ENCODE data around the gene PSEN1. TPM values are rescaled to one million over a fixed set of nuclear protein-coding genes. Genes with fewer than 3 reads are reported as not detected.

Gene PSEN1
- polyA plus RNA-seq, 4 donors = 24.4 to 138 (median 35.4) TPM

DNA sequence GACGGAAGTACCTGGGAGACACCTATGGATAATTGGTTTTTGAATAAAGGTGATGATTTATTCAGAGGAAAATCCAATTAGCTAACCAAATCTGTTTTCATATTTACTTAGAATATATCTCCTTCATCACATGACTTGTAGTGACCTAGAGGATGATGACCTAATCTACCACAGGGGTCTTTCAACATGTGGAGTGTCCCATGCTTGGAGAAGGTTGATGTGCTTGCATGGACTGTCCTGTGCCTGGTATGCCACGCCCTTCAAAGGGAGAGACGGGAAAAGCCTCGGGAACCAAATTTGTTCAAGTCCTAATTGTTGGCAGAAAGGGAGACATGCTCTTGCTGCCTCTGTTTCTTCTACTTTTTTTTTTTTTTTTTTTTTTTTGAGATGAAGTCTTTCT lies 89.2 kb downstream of the PSEN1 start:
- H3K27me3 ChIP-seq (ENCODE audit: control insufficient read depth in 3 of 3, insufficient read depth in 3 of 3, low read length in 3 of 3) = no peaks in the 10 kb centered on the region
- FAIRE-seq (no peak), DNase-seq (no peak)
- H3K9me3 ChIP-seq (ENCODE audit: control insufficient read depth in 2 of 2, insufficient read depth in 1 of 2, low read depth in 1 of 2, low read length in 1 of 2) = no peaks in the 10 kb centered on the region
- 86 to 93% (median 90%) methylated on average over 4 of the region's 4 CpGs for WGBS, 3 donors
- H3K27ac ChIP-seq (ENCODE audit: low read depth in 1 of 3, low read length in 2 of 3) = no peak overlapping the region
- peaks cover 0 to 41% (median 16%) of the 10 kb centered on the region in 3 donors for H3K36me3 ChIP-seq (ENCODE audit: control insufficient read depth in 3 of 3, insufficient read depth in 2 of 3, low read depth in 1 of 3, low read length in 3 of 3)
- H3K4me1 ChIP-seq (ENCODE audit: control insufficient read depth in 3 of 3, insufficient read depth in 2 of 3, low read depth in 1 of 3, low read length in 2 of 3) = peaks cover 0 to 11% (median 0%) of the 10 kb centered on the region in 3 donors
- no peak overlapping the region for H3K4me3 ChIP-seq (ENCODE audit: low read depth in 1 of 3, low read length in 3 of 3)

- Histone ChIP-seq H3K4me3 (ENCODE audit: low read depth in 1 of 3, low read length in 3 of 3) (no peak overlapping the region), H3K4me1 (ENCODE audit: control insufficient read depth in 3 of 3, insufficient read depth in 2 of 3, low read depth in 1 of 3, low read length in 2 of 3) (peaks cover 0 to 19% (median 0%) of the 10 kb centered on the region in 3 donors), H3K27me3 (ENCODE audit: control insufficient read depth in 3 of 3, insufficient read depth in 3 of 3, low read length in 3 of 3) (no peaks in the 10 kb centered on the region), H3K27ac (ENCODE audit: low read depth in 1 of 3, low read length in 2 of 3) (peak overlapping the region in 1 of 3 donors; percentile 43), H3K36me3 (ENCODE audit: control insufficient read depth in 3 of 3, insufficient read depth in 2 of 3, low read depth in 1 of 3, low read length in 3 of 3) (peaks cover 0 to 35% (median 5%) of the 10 kb centered on the region in 3 donors), H3K9me3 (ENCODE audit: control insufficient read depth in 2 of 2, insufficient read depth in 1 of 2, low read depth in 1 of 2, low read length in 1 of 2) (no peaks in the 10 kb centered on the region)
- WGBS, 3 donors = 53 to 79% (median 77%) methylated on average over 25 of the region's 25 CpGs
- DNase-seq = peak in 1 of 2 donors; percentile 52
- no peak for FAIRE-seq
Measured at GRCh38 chr14:73227812-73228781, 91.8 kb downstream of the PSEN1 start.

DNA sequence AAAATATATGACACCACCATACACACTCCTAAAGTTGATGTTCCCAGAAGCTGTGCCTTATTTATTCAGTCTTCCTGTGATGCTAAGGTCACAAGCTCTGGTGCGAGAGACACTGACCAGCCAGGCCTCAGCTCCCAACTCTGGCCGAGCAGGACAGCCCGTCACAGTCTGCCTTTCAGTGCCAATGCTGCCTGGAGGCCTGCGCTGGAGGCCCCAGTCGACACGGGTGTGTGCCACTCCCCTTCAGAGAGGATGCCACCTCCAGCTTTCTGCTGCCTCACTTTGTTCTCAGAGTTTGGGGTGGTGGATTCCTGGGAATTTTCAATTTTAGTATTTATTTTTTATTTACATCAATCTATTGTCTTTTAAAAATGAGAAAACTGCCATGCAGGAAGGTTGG lies 93.7 kb downstream of the PSEN1 start:
- Histone ChIP-seq H3K9me3 (ENCODE audit: control insufficient read depth in 2 of 2, insufficient read depth in 1 of 2, low read depth in 1 of 2, low read length in 1 of 2) (no peaks in the 10 kb centered on the region), H3K27me3 (ENCODE audit: control insufficient read depth in 3 of 3, insufficient read depth in 3 of 3, low read length in 3 of 3) (no peaks in the 10 kb centered on the region), H3K27ac (ENCODE audit: low read depth in 1 of 3, low read length in 2 of 3) (no peak overlapping the region), H3K36me3 (ENCODE audit: control insufficient read depth in 3 of 3, insufficient read depth in 2 of 3, low read depth in 1 of 3, low read length in 3 of 3) (peaks cover 0 to 29% (median 4%) of the 10 kb centered on the region in 3 donors), H3K4me1 (ENCODE audit: control insufficient read depth in 3 of 3, insufficient read depth in 2 of 3, low read depth in 1 of 3, low read length in 2 of 3) (peaks cover 0 to 31% (median 0%) of the 10 kb centered on the region in 3 donors), H3K4me3 (ENCODE audit: low read depth in 1 of 3, low read length in 3 of 3) (no peak overlapping the region)
- no peak for DNase-seq
- 92 to 95% (median 94%) methylated on average over 6 of the region's 6 CpGs for whole genome bisulfite sequencing, 3 donors
- FAIRE-seq = no peak

DNA sequence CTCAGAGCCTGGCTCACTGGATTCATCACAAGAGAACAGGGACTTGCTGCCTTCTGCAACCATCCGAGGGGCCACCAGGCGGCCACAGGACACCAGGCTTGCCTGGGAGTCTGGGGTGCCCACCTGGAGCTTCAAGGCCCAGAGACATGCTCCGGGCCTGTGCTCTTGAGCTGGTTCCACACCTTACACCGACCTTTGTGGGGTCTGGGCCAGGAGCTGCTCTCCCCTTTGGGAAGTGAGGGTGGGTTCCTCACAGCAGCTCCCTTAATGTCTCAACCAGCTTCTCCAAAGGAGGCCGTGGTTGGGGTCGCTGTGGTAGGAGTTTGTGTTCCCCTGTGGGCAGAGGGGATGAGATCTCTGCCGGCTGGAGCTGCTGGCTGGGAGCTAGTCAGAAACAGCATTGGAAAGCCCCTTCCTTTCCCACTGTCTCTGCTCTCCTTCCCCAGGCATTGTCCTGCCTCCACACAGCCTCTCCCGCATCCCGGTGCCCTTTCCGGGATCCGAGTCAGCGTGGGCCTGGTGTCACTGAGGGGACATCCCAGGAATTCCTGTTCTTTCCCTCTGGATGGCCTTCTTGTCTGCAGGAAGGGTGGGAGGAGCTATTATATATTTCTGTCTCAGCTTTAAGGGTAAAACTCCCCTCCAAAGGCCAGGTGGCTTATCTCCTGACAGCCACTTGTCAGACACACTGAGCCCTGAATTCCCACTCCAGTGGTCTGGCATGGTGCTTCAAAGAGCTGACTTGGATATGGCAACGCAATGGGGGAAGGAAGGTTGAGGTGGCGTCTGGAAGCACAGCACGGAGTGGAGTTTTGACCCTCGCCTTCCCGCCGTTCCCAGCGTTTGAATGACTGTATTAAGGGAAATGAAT lies 95.9 kb downstream of the PSEN1 start:
- WGBS, 3 donors = 55 to 66% (median 60%) methylated on average over 19 of the region's 19 CpGs
- no peaks in the 10 kb centered on the region for H3K27me3 ChIP-seq (ENCODE audit: control insufficient read depth in 3 of 3, insufficient read depth in 3 of 3, low read length in 3 of 3)
- FAIRE-seq (no peak), DNase-seq (peak in 1 of 2 donors; percentile 37)
- peaks cover 0 to 51% (median 5%) of the 10 kb centered on the region in 3 donors for H3K4me1 ChIP-seq (ENCODE audit: control insufficient read depth in 3 of 3, insufficient read depth in 2 of 3, low read depth in 1 of 3, low read length in 2 of 3)
- H3K27ac ChIP-seq (ENCODE audit: low read depth in 1 of 3, low read length in 2 of 3) = peak overlapping the region in 1 of 3 donors; percentile 4
- peaks cover 0 to 19% (median 3%) of the 10 kb centered on the region in 3 donors for H3K36me3 ChIP-seq (ENCODE audit: control insufficient read depth in 3 of 3, insufficient read depth in 2 of 3, low read depth in 1 of 3, low read length in 3 of 3)
- H3K4me3 ChIP-seq (ENCODE audit: low read depth in 1 of 3, low read length in 3 of 3) = no peak overlapping the region
- H3K9me3 ChIP-seq (ENCODE audit: control insufficient read depth in 2 of 2, insufficient read depth in 1 of 2, low read depth in 1 of 2, low read length in 1 of 2) = no peaks in the 10 kb centered on the region

DNA sequence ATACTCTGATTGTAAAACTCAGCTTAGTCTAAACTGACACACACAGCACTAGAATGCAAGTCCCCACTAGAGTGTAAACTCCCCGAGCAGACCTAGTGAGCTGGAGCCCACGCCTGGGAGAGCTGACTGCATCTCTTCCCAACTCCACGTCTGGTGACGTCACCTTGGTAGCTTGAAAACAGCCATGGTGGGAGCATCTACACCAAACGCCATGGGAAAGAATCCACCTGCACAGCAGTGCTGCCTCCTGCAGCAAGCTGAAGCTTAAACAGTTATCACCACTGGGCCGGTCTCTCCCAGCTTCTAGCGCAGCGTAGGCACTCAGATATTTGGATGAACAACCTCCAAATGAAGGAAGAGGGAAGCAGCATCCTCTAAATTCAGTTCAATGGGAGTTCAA lies 96.7 kb downstream of the PSEN1 start:
- FAIRE-seq = no peak
- H3K36me3 ChIP-seq (ENCODE audit: control insufficient read depth in 3 of 3, insufficient read depth in 2 of 3, low read depth in 1 of 3, low read length in 3 of 3) = peaks cover 0 to 16% (median 3%) of the 10 kb centered on the region in 3 donors
- WGBS, 3 donors = 72 to 79% (median 79%) methylated on average over 8 of the region's 8 CpGs

DNA sequence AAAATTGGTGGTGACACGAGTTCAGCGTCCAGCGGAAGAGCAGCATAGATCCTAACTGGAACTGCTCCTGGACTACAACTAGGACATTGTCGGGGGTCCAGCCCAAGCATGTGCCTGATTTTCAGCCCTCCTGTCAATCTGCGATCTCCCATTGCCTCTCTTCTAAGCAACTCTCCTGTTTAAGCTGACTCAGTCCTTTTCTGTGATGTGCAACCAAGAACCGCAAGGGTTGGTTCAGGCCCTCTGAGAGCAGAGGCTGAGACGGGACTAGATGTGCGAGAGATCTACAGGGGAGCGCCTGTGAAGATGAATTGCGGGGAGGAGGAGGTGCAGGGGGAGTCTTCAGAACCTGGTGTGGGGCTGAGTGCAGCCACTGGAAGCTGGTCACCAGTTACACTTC lies 97.3 kb downstream of the PSEN1 start:
- Histone ChIP-seq H3K36me3 (ENCODE audit: control insufficient read depth in 3 of 3, insufficient read depth in 2 of 3, low read depth in 1 of 3, low read length in 3 of 3) (peaks cover 0 to 10% (median 3%) of the 10 kb centered on the region in 3 donors), H3K9me3 (ENCODE audit: control insufficient read depth in 2 of 2, insufficient read depth in 1 of 2, low read depth in 1 of 2, low read length in 1 of 2) (no peaks in the 10 kb centered on the region), H3K27me3 (ENCODE audit: control insufficient read depth in 3 of 3, insufficient read depth in 3 of 3, low read length in 3 of 3) (peaks cover 0 to 4% (median 3%) of the 10 kb centered on the region in 3 donors), H3K4me3 (ENCODE audit: low read depth in 1 of 3, low read length in 3 of 3) (no peak overlapping the region), H3K27ac (ENCODE audit: low read depth in 1 of 3, low read length in 2 of 3) (no peak overlapping the region), H3K4me1 (ENCODE audit: control insufficient read depth in 3 of 3, insufficient read depth in 2 of 3, low read depth in 1 of 3, low read length in 2 of 3) (peaks cover 0 to 47% (median 8%) of the 10 kb centered on the region in 3 donors)
- WGBS, 3 donors = 88 to 91% (median 89%) methylated on average over 10 of the region's 10 CpGs
- FAIRE-seq (no peak), DNase-seq (no peak)

More for the DNA sequence above, 96.7 kb downstream of the PSEN1 start:
- Histone ChIP-seq H3K9me3 (ENCODE audit: control insufficient read depth in 2 of 2, insufficient read depth in 1 of 2, low read depth in 1 of 2, low read length in 1 of 2) (no peaks in the 10 kb centered on the region), H3K27me3 (ENCODE audit: control insufficient read depth in 3 of 3, insufficient read depth in 3 of 3, low read length in 3 of 3) (no peaks in the 10 kb centered on the region), H3K4me3 (ENCODE audit: low read depth in 1 of 3, low read length in 3 of 3) (no peak overlapping the region), H3K4me1 (ENCODE audit: control insufficient read depth in 3 of 3, insufficient read depth in 2 of 3, low read depth in 1 of 3, low read length in 2 of 3) (peaks cover 0 to 49% (median 5%) of the 10 kb centered on the region in 3 donors), H3K27ac (ENCODE audit: low read depth in 1 of 3, low read length in 2 of 3) (no peak overlapping the region)
- no peak for DNase-seq

DNA sequence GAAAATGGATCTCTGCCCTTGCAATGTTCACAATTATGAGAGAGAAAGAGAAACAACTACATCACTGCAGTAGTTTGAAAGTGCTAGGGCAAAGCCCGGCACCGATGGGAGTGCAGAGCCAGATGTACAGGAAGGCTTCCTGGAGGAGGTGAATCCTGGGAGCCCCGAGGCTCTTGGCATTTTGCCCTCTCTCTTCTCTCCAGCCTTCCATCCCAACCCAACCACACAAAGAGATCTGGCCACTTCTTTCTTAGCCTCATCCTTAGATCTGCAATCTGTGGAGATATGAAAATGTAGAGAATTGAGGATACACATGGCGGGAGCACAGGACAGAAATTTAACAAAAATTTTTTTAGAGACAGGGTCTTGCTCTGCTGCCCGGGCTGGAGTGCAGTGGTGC lies 97.7 kb downstream of the PSEN1 start:
- DNase-seq (no peak), FAIRE-seq (no peak)
- H3K27ac ChIP-seq (ENCODE audit: low read depth in 1 of 3, low read length in 2 of 3) = no peak overlapping the region
- WGBS, 3 donors = 73 to 78% (median 77%) methylated on average over 5 of the region's 5 CpGs
- no peak overlapping the region for H3K4me3 ChIP-seq (ENCODE audit: low read depth in 1 of 3, low read length in 3 of 3)
- H3K27me3 ChIP-seq (ENCODE audit: control insufficient read depth in 3 of 3, insufficient read depth in 3 of 3, low read length in 3 of 3) = peaks cover 2 to 5% (median 4%) of the 10 kb centered on the region in 3 donors
- peaks cover 0 to 7% (median under 1%) of the 10 kb centered on the region in 3 donors for H3K36me3 ChIP-seq (ENCODE audit: control insufficient read depth in 3 of 3, insufficient read depth in 2 of 3, low read depth in 1 of 3, low read length in 3 of 3)
- peaks cover 0 to 48% (median 8%) of the 10 kb centered on the region in 3 donors for H3K4me1 ChIP-seq (ENCODE audit: control insufficient read depth in 3 of 3, insufficient read depth in 2 of 3, low read depth in 1 of 3, low read length in 2 of 3)
- H3K9me3 ChIP-seq (ENCODE audit: control insufficient read depth in 2 of 2, insufficient read depth in 1 of 2, low read depth in 1 of 2, low read length in 1 of 2) = no peaks in the 10 kb centered on the region
